H1 (cell line): ENCODE measurements around the gene FCN2. TPM values are rescaled to one million over a fixed set of nuclear protein-coding genes. Genes with fewer than 3 reads are reported as not detected.

ENCODE experiments used
- CTCF ChIA-PET: fragments of 300-600 bp; sonication (Branson Sonifier 250); formaldehyde crosslinking; loops from one replicate; lab custom pipeline; 2021; ENCODE audit not compliant: partially characterized antibody; lab: Charles Lee
- POLR2A ChIA-PET: fragments of 300-600 bp; sonication (Branson Sonifier 250); formaldehyde crosslinking; loops from one replicate; lab custom pipeline; 2021; ENCODE audit warnings: inconsistent platforms; ENCODE audit not compliant: partially characterized antibody; lab: Charles Lee
- DNase-seq, 2 experiments: peaks; one replicate each; pipeline versions ENCODE4 v3.0.0 to v3.0.0-alpha.2; 2010 to 2022; ENCODE audit warnings: low spot score in 2 of 2, low read depth in 1 of 2, mixed read lengths in 1 of 2
- FAIRE-seq: peaks from 2 replicates; lab custom pipeline; 2011; peaks lifted over from hg19 to GRCh38; lab: Jason Lieb, UNC
- H2AFZ ChIP-seq: 2 replicates; pipeline ENCODE4 v1.8.1; 2012; ENCODE audit warnings: low read length, inconsistent platforms
- H2AK5ac ChIP-seq: 2 replicates; pipeline ENCODE4 v1.6.1; 2013; ENCODE audit warnings: low read depth, low read length
- H2BK120ac ChIP-seq: replicated peaks from 2 replicates; pipeline ENCODE3; 2013; ENCODE audit warnings: low read depth, low read length, inconsistent platforms
- H2BK12ac ChIP-seq: 2 replicates; pipeline ENCODE4 v1.6.1; 2013; ENCODE audit warnings: low read depth, low read length
- H2BK15ac ChIP-seq: 2 replicates; pipeline ENCODE4 v1.6.1; 2013; ENCODE audit warnings: low read length
- H2BK20ac ChIP-seq: 2 replicates; pipeline ENCODE4 v1.6.1; 2013; ENCODE audit warnings: low read length
- H2BK5ac ChIP-seq: 2 replicates; pipeline ENCODE4 v1.6.1; 2013; ENCODE audit warnings: low read depth, low read length
- H3K14ac ChIP-seq: 2 replicates; pipeline ENCODE4 v1.6.1; 2013; ENCODE audit warnings: inconsistent platforms; ENCODE audit not compliant: insufficient read length
- H3K18ac ChIP-seq: 2 replicates; pipeline ENCODE4 v1.6.1; 2013; ENCODE audit warnings: low read length; ENCODE audit errors: extremely low read depth
- H3K23ac ChIP-seq: 2 replicates; pipeline ENCODE4 v1.6.1; 2013; ENCODE audit warnings: inconsistent platforms; ENCODE audit not compliant: insufficient read length
- H3K23me2 ChIP-seq: 2 replicates; pipeline ENCODE4 v1.6.1; 2013; ENCODE audit warnings: low read depth, low read length
- H3K27ac ChIP-seq: 2 replicates; pipeline ENCODE4 v1.6.1; 2011; ENCODE audit warnings: low read depth, low read length, inconsistent platforms
- H3K27me3 ChIP-seq, 4 experiments: replicated peaks in 1 of 4; 1 replicate in 1 of 4; 2 replicates in 3 of 4; pipeline versions ENCODE4 v1.6.1 to v1.8.1; 2011 to 2013; ENCODE audit warnings: low read length in 3 of 4, mild to moderate bottlenecking in 3 of 4, inconsistent platforms in 2 of 4, mixed read lengths in 2 of 4, moderate library complexity in 1 of 4; ENCODE audit not compliant: control insufficient read depth in 3 of 4, insufficient read depth in 3 of 4; ENCODE audit errors: extremely low read depth in 1 of 4
- H3K36me3 ChIP-seq, 4 experiments: 2 replicates each; pipeline versions ENCODE4 v1.6.1 to v1.8.1; 2011 to 2013; ENCODE audit warnings: mild to moderate bottlenecking in 4 of 4, low read length in 3 of 4, moderate library complexity in 2 of 4, control low read depth in 1 of 4, inconsistent platforms in 1 of 4; ENCODE audit not compliant: insufficient read depth in 4 of 4, control insufficient read depth in 2 of 4
- H3K4ac ChIP-seq: replicated peaks from 2 replicates; pipeline ENCODE3; 2013; ENCODE audit warnings: low read length, low read depth, mixed read lengths, inconsistent platforms; ENCODE audit not compliant: insufficient read length
- H3K4me1 ChIP-seq, 4 experiments: replicated peaks in 1 of 4; 1 replicate in 1 of 4; 2 replicates in 3 of 4; pipeline versions ENCODE4 v1.6.1 to v1.8.1; 2011 to 2013; ENCODE audit warnings: low read length in 3 of 4, inconsistent platforms in 2 of 4, mixed read lengths in 1 of 4; ENCODE audit not compliant: insufficient read depth in 4 of 4, control insufficient read depth in 3 of 4
- H3K4me2 ChIP-seq, 2 experiments: 2 replicates each; pipeline versions ENCODE4 v1.6.1 to v1.8.1; 2011 to 2013; ENCODE audit warnings: low read depth in 2 of 2, low read length in 2 of 2, control low read depth in 1 of 2, inconsistent platforms in 1 of 2, mild to moderate bottlenecking in 1 of 2; ENCODE audit not compliant: insufficient read depth in 1 of 2
- H3K4me3 ChIP-seq, 4 experiments: fragments of 200-600, 300-600 bp in 1 of 4; sonication (generic), shearing (Covaris generic), sonication (Bioruptor Twin) in 1 of 4; 2 replicates each; pipeline versions ENCODE4 v1.5.1 to v1.8.1; 2011 to 2016; ENCODE audit warnings: low read length in 4 of 4, low read depth in 3 of 4, control low read depth in 2 of 4, inconsistent platforms in 2 of 4, mild to moderate bottlenecking in 2 of 4, mixed read lengths in 1 of 4, moderate library complexity in 1 of 4; ENCODE audit not compliant: insufficient read depth in 2 of 4; ENCODE audit errors: extremely low read depth in 1 of 4
- H3K56ac ChIP-seq: replicated peaks from 2 replicates; pipeline ENCODE3; 2013; ENCODE audit warnings: low read depth, mild to moderate bottlenecking, mixed read lengths, low read length, inconsistent platforms; ENCODE audit not compliant: insufficient read length
- H3K79me1 ChIP-seq: 2 replicates; pipeline ENCODE4 v1.6.1; 2013; ENCODE audit warnings: low read depth, low read length, control low read depth
- H3K79me2 ChIP-seq, 2 experiments: 2 replicates each; pipeline versions ENCODE4 v1.6.1 to v1.8.1; 2012 to 2013; ENCODE audit warnings: low read length in 2 of 2, mild to moderate bottlenecking in 2 of 2, inconsistent platforms in 1 of 2; ENCODE audit not compliant: insufficient read depth in 2 of 2, control insufficient read depth in 1 of 2
- H3K9ac ChIP-seq, 4 experiments: replicated peaks in 1 of 4; 1 replicate in 1 of 4; 2 replicates in 3 of 4; pipeline versions ENCODE4 v1.6.1 to v1.8.1; 2011 to 2013; ENCODE audit warnings: low read depth in 3 of 4, low read length in 3 of 4, control low read depth in 2 of 4, mild to moderate bottlenecking in 2 of 4, moderate library complexity in 2 of 4, inconsistent platforms in 1 of 4; ENCODE audit errors: extremely low read depth in 1 of 4
- H3K9me3 ChIP-seq, 2 experiments: 2 replicates each; pipeline versions ENCODE4 v1.6.1 to v1.8.1; 2012 to 2013; ENCODE audit warnings: mild to moderate bottlenecking in 2 of 2, moderate library complexity in 2 of 2, control low read depth in 1 of 2, inconsistent platforms in 1 of 2, low read depth in 1 of 2, low read length in 1 of 2, mixed read lengths in 1 of 2; ENCODE audit not compliant: insufficient read depth in 2 of 2
- H4K20me1 ChIP-seq, 2 experiments: replicated peaks in 1 of 2; 2 replicates each; pipeline versions ENCODE3 to v1.8.1; 2011 to 2013; ENCODE audit warnings: inconsistent platforms in 2 of 2, low read length in 2 of 2, mild to moderate bottlenecking in 1 of 2; ENCODE audit not compliant: insufficient read depth in 2 of 2, control insufficient read depth in 1 of 2
- H4K5ac ChIP-seq: 2 replicates; pipeline ENCODE4 v1.6.1; 2013; ENCODE audit warnings: low read length, low read depth, mixed read lengths, inconsistent platforms; ENCODE audit not compliant: insufficient read length
- H4K8ac ChIP-seq: 2 replicates; pipeline ENCODE4 v1.8.0; 2013; ENCODE audit warnings: mild to moderate bottlenecking, moderate library complexity, low read length, inconsistent platforms; ENCODE audit not compliant: insufficient read depth; ENCODE audit errors: extremely low read depth
- H4K91ac ChIP-seq: replicated peaks from 2 replicates; pipeline ENCODE3; 2013; ENCODE audit warnings: low read length, mixed read lengths, inconsistent platforms; ENCODE audit not compliant: insufficient read length
- ATF3 ChIP-seq: IDR thresholded peaks from 2 replicates; pipeline ENCODE4 v1.6.1; 2011; ENCODE audit warnings: low read depth, mild to moderate bottlenecking, low read length; ENCODE audit not compliant: insufficient read depth
- BCL11A ChIP-seq, 2 experiments: IDR thresholded peaks; one replicate each; pipeline ENCODE4 v1.6.1; 2011; ENCODE audit warnings: low read depth in 2 of 2, low read length in 2 of 2, mild to moderate bottlenecking in 2 of 2
- CTBP2 ChIP-seq: IDR thresholded peaks from 2 replicates; pipeline ENCODE4 v1.7.0; 2011; ENCODE audit warnings: borderline replicate concordance, mild to moderate bottlenecking, moderate library complexity, mixed read lengths, low read length; ENCODE audit not compliant: insufficient read depth, insufficient read length
- KDM4A ChIP-seq: IDR thresholded peaks from one replicate; pipeline ENCODE4 v1.7.1; 2012; ENCODE audit warnings: low read depth, mild to moderate bottlenecking, moderate library complexity, low read length, inconsistent platforms; ENCODE audit not compliant: severe bottlenecking
- KDM5A ChIP-seq: fragments of 200-600 bp; IDR thresholded peaks from 2 replicates; pipeline ENCODE4 v1.7.1; 2012; ENCODE audit warnings: mild to moderate bottlenecking, low read length, inconsistent platforms, mixed read lengths
- NRF1 ChIP-seq: IDR thresholded peaks from 2 replicates; pipeline ENCODE4 v1.6.1; 2011; ENCODE audit warnings: mild to moderate bottlenecking, low read depth, low read length, improper control_type of control experiment
- POU5F1 ChIP-seq: IDR thresholded peaks from 2 replicates; pipeline ENCODE4 v1.6.1; 2011; ENCODE audit warnings: low read depth, mild to moderate bottlenecking, low read length, moderate library complexity
- RFX5 ChIP-seq: IDR thresholded peaks from 2 replicates; pipeline ENCODE4 v1.6.1; 2011; ENCODE audit warnings: low read depth, low read length, improper control_type of control experiment, borderline replicate concordance
- SP2 ChIP-seq: IDR thresholded peaks from 2 replicates; pipeline ENCODE4 v1.6.1; 2012; ENCODE audit warnings: mild to moderate bottlenecking, low read length, inconsistent platforms
- SUZ12 ChIP-seq: fragments of 200-600 bp; sonication (generic); IDR thresholded peaks from 2 replicates; pipeline ENCODE4 v1.6.1; 2012; ENCODE audit warnings: mild to moderate bottlenecking, inconsistent platforms, low read length, moderate library complexity, mixed read lengths
- TBP ChIP-seq: IDR thresholded peaks from 2 replicates; pipeline ENCODE4 v1.6.1; 2011; ENCODE audit warnings: low read depth, low read length, improper control_type of control experiment
- TCF12 ChIP-seq: IDR thresholded peaks from 2 replicates; pipeline ENCODE4 v1.6.1; 2011; ENCODE audit warnings: low read depth, mild to moderate bottlenecking, low read length
- ZNF274 ChIP-seq: IDR thresholded peaks from 2 replicates; pipeline ENCODE4 v1.7.0; 2012; ENCODE audit warnings: low read length, borderline replicate concordance; ENCODE audit errors: extremely low read depth
- WGBS, 2 experiments: shearing (Covaris generic) in 1 of 2; methylation state at CpG; one replicate each; pipeline versions ENCODE4 v1.1.6 to v1.1.7; 2013 to 2015; ENCODE audit warnings: low lambda C conversion rate in 2 of 2, mixed read lengths in 2 of 2, inconsistent platforms in 1 of 2, low coverage in 1 of 2, missing lambda C conversion rate in 1 of 2; ENCODE audit not compliant: insufficient replicate concordance in 2 of 2, insufficient coverage in 1 of 2, insufficient read length in 1 of 2; ENCODE audit errors: extremely low coverage in 1 of 2, missing lambda C conversion rate in 1 of 2; 5-methylcytosine and 5-hydroxymethylcytosine counted together
- polyA plus RNA-seq, 7 experiments: library from polyadenylated mRNA; depleted of rRNA in 3 of 7; stranded (reverse) in 5 of 7; unstranded in 2 of 7; fragments of >200 nt in 5 of 7; fragments of 200-250 nt in 2 of 7; gene quantifications; 1 replicate in 5 of 7; 2 replicates in 1 of 7; 4 replicates in 1 of 7; pipeline versions ENCODE4 v1.2.1 to v1.2.3, GENCODE V29; 2011 to 2013; ENCODE audit warnings: missing spikeins in 2 of 7, mixed read lengths in 2 of 7
- total RNA-seq: library from RNA; stranded (reverse); fragmentation: NEBNext Ultra II Directional; extraction: Animal tissue kit (Norgen Biotek cat#: 25700); gene quantifications from 2 replicates; pipeline ENCODE4 v1.2.1, GENCODE V29; 2021

The FCN2 gene
- total and polyA plus RNA-seq, 2 of the 8 experiments (the other 6 are each of a cell fraction or from before 2014, with no cell fraction given): not detected

GRCh38 chr9:134833294-134833880, 47.2 kb upstream of the FCN2 start:
- no peak overlapping the region for H3K27ac ChIP-seq
- peaks cover 0 to 3% of the 10 kb centered on the region in 2 experiments for H4K20me1 ChIP-seq
- peaks cover 4% of the 10 kb centered on the region; the same call in 1 of the 2 replicates for H3K23me2 ChIP-seq
- H3K14ac ChIP-seq: no peak overlapping the region
- no peaks in the 10 kb centered on the region for H3K9me3 ChIP-seq
- H3K79me2 ChIP-seq: no peaks in the 10 kb centered on the region
- no peak for FAIRE-seq
- H3K9ac ChIP-seq: no peak overlapping the region
- no peak overlapping the region for H2BK12ac ChIP-seq
- H3K79me1 ChIP-seq: no peaks in the 10 kb centered on the region
- no peak overlapping the region for H2AFZ ChIP-seq
- peak overlapping the region; percentile 59; the same call in 1 of the 2 replicates for H4K8ac ChIP-seq
- no peak overlapping the region for H2BK120ac ChIP-seq
- H2BK5ac ChIP-seq: no peak overlapping the region; the same call in 1 of the 2 replicates
- H3K27me3 ChIP-seq: no peaks in the 10 kb centered on the region
- no peak overlapping the region for H4K91ac ChIP-seq
- ChIA-PET CTCF (interaction anchor here (0.8 to 1.3 kb wide), 2 partner anchors 53 to 59 kb away, joined by 3 read pairs; no protein-coding TSS in a partner anchor), POLR2A (no interaction called here)
- H2AK5ac ChIP-seq: no peak overlapping the region
- H3K4me2 ChIP-seq: no peak overlapping the region
- H3K4me3 ChIP-seq: no peak overlapping the region
- H2BK20ac ChIP-seq: no peak overlapping the region
- WGBS, 2 experiments: 86% methylated on average over 11 of the region's 11 CpGs; no CpG with 5 or more reads in 1 of the 2 experiments
- no peak overlapping the region for H3K56ac ChIP-seq
- no peaks in the 10 kb centered on the region for H3K4me1 ChIP-seq
- no peak overlapping the region for H4K5ac ChIP-seq
- H3K18ac ChIP-seq: no peak overlapping the region
- H3K23ac ChIP-seq: no peak overlapping the region
- H2BK15ac ChIP-seq: no peak overlapping the region
- no peak for DNase-seq
- peaks cover 0 to 2% (median 0%) of the 10 kb centered on the region in 4 experiments; a peak in 2 of 8 replicates for H3K36me3 ChIP-seq
- H3K4ac ChIP-seq: no peak overlapping the region
- TF ChIP-seq ZNF274 (no peak), CTBP2 (no peak), NRF1 (no peak), KDM4A (no peak), SUZ12 (no peak), KDM5A (no peak), RFX5 (no peak), TCF12 (no peak), BCL11A (IDR thresholded peaks at IDR 0.05; ENCODE audit: low read depth in 2 of 2, low read length in 2 of 2) (no peak), SP2 (no peak), TBP (no peak), POU5F1 (no peak), ATF3 (no peak)
